ENCODE measurements around the gene CFTR.

CFTR gene

GRCh38 chr7:117538053-117538452, 58.2 kb downstream of the CFTR start:
- DNase-seq (ENCODE audit: low spot score): no peak
- TF ChIP-seq CTCF (IDR thresholded peaks at IDR 0.05; ENCODE audit: extremely low read depth, missing control alignments): no peak

- no peak for TF ChIP-seq CTCF (IDR thresholded peaks at IDR 0.05; ENCODE audit: extremely low read depth, missing control alignments)
- DNase-seq (ENCODE audit: low spot score): no peak
Observed at GRCh38 chr7:117544061-117544460, 64.2 kb downstream of the CFTR start.

GRCh38 chr7:117548035-117548434, 68.2 kb downstream of the CFTR start:
- no peak for TF ChIP-seq CTCF (IDR thresholded peaks at IDR 0.05; ENCODE audit: extremely low read depth, missing control alignments)

GRCh38 chr7:117550625-117551024, 70.8 kb downstream of the CFTR start:
- DNase-seq (ENCODE audit: low spot score): no peak
- TF ChIP-seq CTCF (IDR thresholded peaks at IDR 0.05; ENCODE audit: extremely low read depth, missing control alignments): no peak

More at GRCh38 chr7:117548035-117548434, 68.2 kb downstream of the CFTR start:
- DNase-seq (ENCODE audit: low spot score): no peak

- DNase-seq (ENCODE audit: low spot score): no peak
- no peak for TF ChIP-seq CTCF (IDR thresholded peaks at IDR 0.05; ENCODE audit: extremely low read depth, missing control alignments)
Observed at GRCh38 chr7:117552660-117553059, 72.8 kb downstream of the CFTR start.

GRCh38 chr7:117555260-117555659, 75.4 kb downstream of the CFTR start:
- DNase-seq (ENCODE audit: low spot score): no peak
- TF ChIP-seq CTCF (IDR thresholded peaks at IDR 0.05; ENCODE audit: extremely low read depth, missing control alignments): no peak

- TF ChIP-seq CTCF (IDR thresholded peaks at IDR 0.05; ENCODE audit: extremely low read depth, missing control alignments): no peak
- no peak for DNase-seq (ENCODE audit: low spot score)
Observed at GRCh38 chr7:117559391-117559790, 79.6 kb downstream of the CFTR start.
